SK-N-SH treated with all-trans-retinoic acid at 6 μM for 48 hours (cell line): ENCODE measurements around the gene EEF1E1.

Experiments
- ATAC-seq: fragments of 200-7000 bp; cut with Tn5 transposase; 3 replicates; pipeline ENCODE4 v1.9.1; 2020; ENCODE audit warnings: mild to moderate bottlenecking, moderate library complexity
- ARNTL ChIP-seq: fragments of 450-650 bp; formaldehyde crosslinking; IDR thresholded peaks from 2 replicates; pipeline ENCODE4 v1.5.0; 2020; ENCODE audit warnings: low read depth, mild to moderate bottlenecking, moderate library complexity, borderline replicate concordance
- BACH2 ChIP-seq: fragments of 250-450 bp; sonication (Bioruptor Pico); IDR thresholded peaks from 2 replicates; pipeline ENCODE4 v1.9.0; 2021; ENCODE audit warnings: mild to moderate bottlenecking, borderline replicate concordance
- CSDC2 ChIP-seq: fragments of 250-450 bp; sonication (Bioruptor Pico); IDR thresholded peaks from 2 replicates; pipeline ENCODE4 v1.5.0; 2020; ENCODE audit warnings: mild to moderate bottlenecking, moderate library complexity
- GLIS3 ChIP-seq: fragments of 250-450 bp; sonication (Bioruptor Pico); IDR thresholded peaks from 2 replicates; pipeline ENCODE4 v1.5.0; 2020; ENCODE audit warnings: mild to moderate bottlenecking, moderate library complexity
- ISL1 ChIP-seq: fragments of 250-450 bp; sonication (Bioruptor Pico); IDR thresholded peaks from 2 replicates; pipeline ENCODE4 v2.1.2; 2022; ENCODE audit warnings: mild to moderate bottlenecking, moderate library complexity
- OSR1 ChIP-seq: fragments of 250-450 bp; sonication (Bioruptor Pico); IDR thresholded peaks from 2 replicates; pipeline ENCODE4 v1.8.0; 2022; ENCODE audit warnings: moderate library complexity, mild to moderate bottlenecking, inconsistent platforms
- POU6F1 ChIP-seq: fragments of 250-450 bp; sonication (Bioruptor Pico); IDR thresholded peaks from 2 replicates; pipeline ENCODE4 v1.8.0; 2021; ENCODE audit warnings: low read depth, mild to moderate bottlenecking, moderate library complexity, borderline replicate concordance
- PPARA ChIP-seq: fragments of 250-450 bp; sonication (Bioruptor Pico); IDR thresholded peaks from 2 replicates; pipeline ENCODE4 v1.5.0; 2020; ENCODE audit warnings: mild to moderate bottlenecking, borderline replicate concordance
- RARB ChIP-seq: fragments of 250-450 bp; sonication (Bioruptor Pico); IDR thresholded peaks from 2 replicates; pipeline ENCODE4 v1.8.0; 2021; ENCODE audit warnings: mild to moderate bottlenecking, moderate library complexity
- SNAI2 ChIP-seq: fragments of 250-450 bp; sonication (Bioruptor Pico); IDR thresholded peaks from 2 replicates; pipeline ENCODE4 v1.5.0; 2020; ENCODE audit warnings: mild to moderate bottlenecking, moderate library complexity
- TOX ChIP-seq: fragments of 250-450 bp; sonication (Bioruptor Pico); IDR thresholded peaks from 2 replicates; pipeline ENCODE4 v1.8.0; 2021; ENCODE audit warnings: mild to moderate bottlenecking, moderate library complexity, borderline replicate concordance
- TSHZ2 ChIP-seq: fragments of 250-450 bp; sonication (Bioruptor Pico); IDR thresholded peaks from 2 replicates; pipeline ENCODE4 v1.5.0; 2020; ENCODE audit warnings: mild to moderate bottlenecking, moderate library complexity
- ZC3H10 ChIP-seq: fragments of 250-450 bp; sonication (Bioruptor Pico); IDR thresholded peaks from 2 replicates; pipeline ENCODE4 v1.5.1; 2021; ENCODE audit warnings: mild to moderate bottlenecking, moderate library complexity
- ZFP3 ChIP-seq: fragments of 250-450 bp; sonication (Bioruptor Pico); IDR thresholded peaks from 2 replicates; pipeline ENCODE4 v1.5.0; 2020; ENCODE audit warnings: mild to moderate bottlenecking, moderate library complexity
- ZFP30 ChIP-seq: fragments of 450-650 bp; formaldehyde crosslinking; IDR thresholded peaks from 2 replicates; pipeline ENCODE4 v1.5.0; 2022; ENCODE audit warnings: mild to moderate bottlenecking, moderate library complexity
- ZNF565 ChIP-seq: fragments of 450-650 bp; formaldehyde crosslinking; conservative IDR thresholded peaks from 2 replicates; pipeline ENCODE4 v1.5.0; 2020; ENCODE audit warnings: low read depth, mild to moderate bottlenecking, moderate library complexity
- ZNF70 ChIP-seq: fragments of 450-650 bp; formaldehyde crosslinking; IDR thresholded peaks from 2 replicates; pipeline ENCODE4 v1.5.0; 2020; ENCODE audit warnings: mild to moderate bottlenecking, moderate library complexity
- ZNF8 ChIP-seq: fragments of 450-650 bp; formaldehyde crosslinking; IDR thresholded peaks from 2 replicates; pipeline ENCODE4 v1.5.0; 2020; ENCODE audit warnings: mild to moderate bottlenecking, moderate library complexity
- TF ChIP-seq, protein P1 (sequence below): fragments of 250-450 bp; sonication (Bioruptor Pico); IDR thresholded peaks from 2 replicates; pipeline ENCODE4 v1.8.0; 2020; ENCODE audit warnings: mild to moderate bottlenecking, moderate library complexity, borderline replicate concordance
- TF ChIP-seq, protein P2 (sequence below): fragments of 250-450 bp; sonication (Bioruptor Pico); IDR thresholded peaks from 2 replicates; pipeline ENCODE4 v1.5.1; 2020; ENCODE audit warnings: low read depth, mild to moderate bottlenecking, moderate library complexity
- TF ChIP-seq, protein P3 (sequence below): fragments of 250-450 bp; sonication (Bioruptor Pico); IDR thresholded peaks from 2 replicates; pipeline ENCODE4 v1.5.1; 2021; ENCODE audit warnings: mild to moderate bottlenecking, moderate library complexity

EEF1E1 gene

GRCh38 chr6:8132130-8132529 is 29.8 kb upstream of the EEF1E1 start:
- no peak for ATAC-seq
- no peak for TF ChIP-seq PPARA
- TF ChIP-seq, protein P1, sequence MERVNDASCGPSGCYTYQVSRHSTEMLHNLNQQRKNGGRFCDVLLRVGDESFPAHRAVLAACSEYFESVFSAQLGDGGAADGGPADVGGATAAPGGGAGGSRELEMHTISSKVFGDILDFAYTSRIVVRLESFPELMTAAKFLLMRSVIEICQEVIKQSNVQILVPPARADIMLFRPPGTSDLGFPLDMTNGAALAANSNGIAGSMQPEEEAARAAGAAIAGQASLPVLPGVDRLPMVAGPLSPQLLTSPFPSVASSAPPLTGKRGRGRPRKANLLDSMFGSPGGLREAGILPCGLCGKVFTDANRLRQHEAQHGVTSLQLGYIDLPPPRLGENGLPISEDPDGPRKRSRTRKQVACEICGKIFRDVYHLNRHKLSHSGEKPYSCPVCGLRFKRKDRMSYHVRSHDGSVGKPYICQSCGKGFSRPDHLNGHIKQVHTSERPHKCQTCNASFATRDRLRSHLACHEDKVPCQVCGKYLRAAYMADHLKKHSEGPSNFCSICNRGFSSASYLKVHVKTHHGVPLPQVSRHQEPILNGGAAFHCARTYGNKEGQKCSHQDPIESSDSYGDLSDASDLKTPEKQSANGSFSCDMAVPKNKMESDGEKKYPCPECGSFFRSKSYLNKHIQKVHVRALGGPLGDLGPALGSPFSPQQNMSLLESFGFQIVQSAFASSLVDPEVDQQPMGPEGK (CRISPR knock-in tag): no peak
- TF ChIP-seq RARB (CRISPR knock-in tag): no peak
- TF ChIP-seq, protein P2, sequence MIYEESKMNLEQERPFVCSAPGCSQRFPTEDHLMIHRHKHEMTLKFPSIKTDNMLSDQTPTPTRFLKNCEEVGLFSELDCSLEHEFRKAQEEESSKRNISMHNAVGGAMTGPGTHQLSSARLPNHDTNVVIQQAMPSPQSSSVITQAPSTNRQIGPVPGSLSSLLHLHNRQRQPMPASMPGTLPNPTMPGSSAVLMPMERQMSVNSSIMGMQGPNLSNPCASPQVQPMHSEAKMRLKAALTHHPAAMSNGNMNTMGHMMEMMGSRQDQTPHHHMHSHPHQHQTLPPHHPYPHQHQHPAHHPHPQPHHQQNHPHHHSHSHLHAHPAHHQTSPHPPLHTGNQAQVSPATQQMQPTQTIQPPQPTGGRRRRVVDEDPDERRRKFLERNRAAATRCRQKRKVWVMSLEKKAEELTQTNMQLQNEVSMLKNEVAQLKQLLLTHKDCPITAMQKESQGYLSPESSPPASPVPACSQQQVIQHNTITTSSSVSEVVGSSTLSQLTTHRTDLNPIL: no peak
- no peak for TF ChIP-seq ARNTL (CRISPR knock-in tag)
- TF ChIP-seq, protein P3, sequence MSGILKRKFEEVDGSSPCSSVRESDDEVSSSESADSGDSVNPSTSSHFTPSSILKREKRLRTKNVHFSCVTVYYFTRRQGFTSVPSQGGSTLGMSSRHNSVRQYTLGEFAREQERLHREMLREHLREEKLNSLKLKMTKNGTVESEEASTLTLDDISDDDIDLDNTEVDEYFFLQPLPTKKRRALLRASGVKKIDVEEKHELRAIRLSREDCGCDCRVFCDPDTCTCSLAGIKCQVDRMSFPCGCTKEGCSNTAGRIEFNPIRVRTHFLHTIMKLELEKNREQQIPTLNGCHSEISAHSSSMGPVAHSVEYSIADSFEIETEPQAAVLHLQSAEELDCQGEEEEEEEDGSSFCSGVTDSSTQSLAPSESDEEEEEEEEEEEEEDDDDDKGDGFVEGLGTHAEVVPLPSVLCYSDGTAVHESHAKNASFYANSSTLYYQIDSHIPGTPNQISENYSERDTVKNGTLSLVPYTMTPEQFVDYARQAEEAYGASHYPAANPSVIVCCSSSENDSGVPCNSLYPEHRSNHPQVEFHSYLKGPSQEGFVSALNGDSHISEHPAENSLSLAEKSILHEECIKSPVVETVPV (CRISPR knock-in tag): no peak
- TF ChIP-seq TSHZ2 (CRISPR knock-in tag): no peak
- no peak for TF ChIP-seq GLIS3
- TF ChIP-seq BACH2 (CRISPR knock-in tag): no peak
- no peak for TF ChIP-seq CSDC2 (CRISPR knock-in tag)
- TF ChIP-seq TOX (CRISPR knock-in tag): no peak
- TF ChIP-seq ZFP3 (CRISPR knock-in tag): no peak
- TF ChIP-seq POU6F1 (CRISPR knock-in tag): no peak
- no peak for TF ChIP-seq ZC3H10 (CRISPR knock-in tag)
- TF ChIP-seq OSR1 (CRISPR knock-in tag): no peak
- no peak for TF ChIP-seq SNAI2 (CRISPR knock-in tag)
- no peak for TF ChIP-seq ZNF565 (CRISPR knock-in tag)
- no peak for TF ChIP-seq ZNF8 (CRISPR knock-in tag)
- TF ChIP-seq ISL1 (CRISPR knock-in tag): no peak
- no peak for TF ChIP-seq ZFP30 (CRISPR knock-in tag)

DNA sequence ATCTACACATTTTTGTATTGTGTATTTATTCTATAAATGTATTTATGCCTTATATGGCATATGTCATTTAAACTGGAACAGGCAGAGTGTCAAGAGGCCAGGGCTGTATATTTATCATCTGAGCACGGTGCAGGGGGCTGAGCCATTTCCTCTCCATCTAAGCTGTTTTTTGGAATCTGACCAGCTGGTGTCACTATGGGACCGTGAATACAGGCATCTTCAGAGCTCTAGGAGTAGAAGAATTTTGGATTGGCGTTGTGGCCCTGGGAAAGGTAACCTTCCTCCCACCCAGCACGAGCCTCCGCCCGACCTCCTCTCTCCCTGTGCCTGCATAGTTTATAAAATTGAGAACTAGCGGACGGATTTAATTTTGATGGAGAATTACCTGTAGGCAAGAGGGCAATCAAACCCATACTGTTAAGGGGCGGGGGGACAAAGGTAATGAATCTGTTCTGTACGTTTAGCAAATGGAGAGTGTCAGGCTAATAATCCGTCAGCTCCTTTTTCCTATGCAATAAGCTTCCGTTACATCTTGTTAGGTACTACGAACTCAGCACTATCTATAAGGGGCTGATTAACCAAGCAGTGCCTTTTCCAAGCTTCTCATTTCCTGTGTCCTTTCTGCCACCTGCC is 29.0 kb upstream of the EEF1E1 start:
- peak; percentile 96 for ATAC-seq
- no peak for TF ChIP-seq TOX (CRISPR knock-in tag)
- TF ChIP-seq SNAI2 (CRISPR knock-in tag): no peak
- no peak for TF ChIP-seq PPARA
- TF ChIP-seq, all 23 proteins: peak for 0

DNA sequence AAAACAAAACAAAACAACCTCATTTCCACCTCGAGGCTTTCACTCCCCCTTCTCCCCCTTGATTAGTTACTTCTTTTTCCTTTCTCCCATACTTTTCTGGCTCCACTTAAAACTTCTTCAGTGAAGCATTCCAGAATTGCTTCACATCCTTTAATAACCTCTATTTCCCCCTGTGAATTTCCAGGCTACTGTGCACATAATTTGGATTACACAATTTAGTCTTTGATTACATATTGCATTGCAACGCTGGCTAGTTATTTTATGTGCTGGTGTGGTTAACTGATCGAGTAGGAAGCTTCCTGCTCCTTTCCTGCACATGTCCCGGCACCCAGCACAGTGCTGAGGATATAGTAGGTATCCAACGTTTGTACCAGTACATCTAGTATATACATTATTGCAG is 28.1 kb upstream of the EEF1E1 start:
- no peak for ATAC-seq
- TF ChIP-seq ZFP30 (CRISPR knock-in tag) (0 out of 2 replicates have a peak, but pooled peaks have one; percentile 42), ZNF70 (CRISPR knock-in tag) (no peak)
- TF ChIP-seq, protein P2: no peak
